Measurements from ENCODE around the gene C1orf50. TPM values are rescaled to one million over a fixed set of nuclear protein-coding genes. Genes with fewer than 3 reads are reported as not detected.

The C1orf50 gene
- total and polyA plus RNA-seq, 9 donors: 4.6 to 12.9 (median 8.1) TPM

DNA sequence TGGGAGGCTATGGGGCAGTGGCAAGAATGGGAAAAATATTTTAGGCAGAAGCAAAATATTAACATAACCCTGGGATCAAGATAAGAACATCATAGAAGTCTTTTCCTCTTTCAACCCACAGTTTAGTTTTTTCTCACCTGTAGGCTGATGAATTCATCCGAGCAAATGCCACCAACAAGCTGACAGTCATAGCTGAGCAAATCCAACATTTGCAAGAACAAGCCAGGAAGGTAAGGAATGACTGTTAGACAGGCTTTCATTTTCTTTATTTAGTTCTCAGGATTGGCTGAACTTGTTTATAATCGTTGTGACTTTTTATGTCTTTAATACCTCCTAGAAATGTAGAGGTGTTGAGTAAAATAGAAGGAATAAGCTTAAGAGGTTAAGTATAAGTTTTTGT lies 6.4 kb downstream of the C1orf50 start:
- WGBS (ENCODE audit: insufficient coverage): no CpG with 5 or more reads among the region's 2 CpGs
- Histone ChIP-seq H3K9me3 (replicated peaks; ENCODE audit: control insufficient read depth, low read depth, low read length) (no peaks in the 10 kb centered on the region), H3K4me3 (ENCODE audit: low read length) (no peak overlapping the region), H3K36me3 (ENCODE audit: control insufficient read depth, insufficient read depth, low read length) (peaks cover 48% of the 10 kb centered on the region), H3K27ac (ENCODE audit: low read length) (no peak overlapping the region), H3K27me3 (ENCODE audit: control insufficient read depth, insufficient read depth, low read length) (no peaks in the 10 kb centered on the region), H3K4me1 (ENCODE audit: control insufficient read depth, insufficient read depth, low read length) (no peaks in the 10 kb centered on the region)
- no peak for DNase-seq

DNA sequence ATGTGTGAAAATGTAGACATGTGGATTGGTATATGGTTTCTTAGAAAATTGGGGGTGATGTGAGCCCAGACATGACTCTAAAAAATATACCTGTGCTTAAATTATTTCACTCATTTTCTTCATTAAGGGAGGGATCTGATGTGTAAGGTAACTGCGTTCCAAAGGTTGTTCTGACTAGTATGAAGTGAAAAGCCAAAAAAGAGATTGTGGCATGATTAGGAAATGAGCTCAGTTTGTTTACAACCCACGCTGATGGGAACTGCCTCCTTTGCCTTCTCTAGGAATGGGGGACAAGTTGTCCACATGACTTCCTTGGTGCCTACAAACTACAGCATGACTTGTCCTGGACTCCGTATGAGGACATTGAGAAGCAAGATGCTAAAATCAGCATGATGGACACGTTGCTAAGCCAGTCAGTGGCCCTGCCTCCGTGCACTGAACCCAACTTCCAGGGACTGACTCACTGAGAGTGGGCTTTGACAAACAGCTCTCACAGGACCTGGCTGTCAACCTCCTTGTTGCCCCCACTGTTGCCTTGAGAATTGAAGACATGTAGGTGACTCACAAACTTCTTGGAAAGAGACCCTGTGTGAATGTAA lies 8.0 kb downstream of the C1orf50 start:
- 100% methylated on average over 4 of the region's 5 CpGs for WGBS (ENCODE audit: insufficient coverage)
- no peak overlapping the region for H3K4me3 ChIP-seq (ENCODE audit: low read length)
- H3K36me3 ChIP-seq (ENCODE audit: control insufficient read depth, insufficient read depth, low read length): peaks cover 48% of the 10 kb centered on the region
- H3K9me3 ChIP-seq (replicated peaks; ENCODE audit: control insufficient read depth, low read depth, low read length): no peaks in the 10 kb centered on the region
- no peaks in the 10 kb centered on the region for H3K4me1 ChIP-seq (ENCODE audit: control insufficient read depth, insufficient read depth, low read length)
- H3K27me3 ChIP-seq (ENCODE audit: control insufficient read depth, insufficient read depth, low read length): no peaks in the 10 kb centered on the region
- no peak for DNase-seq
- H3K27ac ChIP-seq (ENCODE audit: low read length): no peak overlapping the region

DNA sequence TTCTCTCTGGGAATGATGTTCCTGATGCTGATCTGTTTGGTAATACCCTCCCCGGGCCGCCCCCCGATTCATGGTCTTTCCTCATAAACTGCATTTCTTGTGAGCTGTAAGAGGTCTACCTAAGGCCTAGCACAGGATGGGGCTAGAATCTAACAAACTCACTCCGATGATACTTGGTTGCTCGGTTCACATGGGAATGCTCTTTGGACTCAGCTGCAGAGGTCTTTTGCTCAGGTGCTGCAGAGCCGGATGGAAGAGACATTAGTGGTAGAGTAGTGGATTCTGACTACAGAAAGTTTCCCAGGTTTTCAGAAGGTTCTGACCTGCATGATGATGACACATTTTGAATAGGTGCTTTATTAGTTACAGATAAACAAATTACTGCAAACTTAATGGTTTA lies 9.5 kb downstream of the C1orf50 start:
- H3K4me1 ChIP-seq (ENCODE audit: control insufficient read depth, insufficient read depth, low read length): no peaks in the 10 kb centered on the region
- no peaks in the 10 kb centered on the region for H3K27me3 ChIP-seq (ENCODE audit: control insufficient read depth, insufficient read depth, low read length)
- peaks cover 51% of the 10 kb centered on the region for H3K36me3 ChIP-seq (ENCODE audit: control insufficient read depth, insufficient read depth, low read length)
- no peaks in the 10 kb centered on the region for H3K9me3 ChIP-seq (replicated peaks; ENCODE audit: control insufficient read depth, low read depth, low read length)
- H3K4me3 ChIP-seq (ENCODE audit: low read length): no peak overlapping the region
- DNase-seq: no peak
- 96% methylated on average over 5 of the region's 6 CpGs for WGBS (ENCODE audit: insufficient coverage)
- H3K27ac ChIP-seq (ENCODE audit: low read length): no peak overlapping the region

DNA sequence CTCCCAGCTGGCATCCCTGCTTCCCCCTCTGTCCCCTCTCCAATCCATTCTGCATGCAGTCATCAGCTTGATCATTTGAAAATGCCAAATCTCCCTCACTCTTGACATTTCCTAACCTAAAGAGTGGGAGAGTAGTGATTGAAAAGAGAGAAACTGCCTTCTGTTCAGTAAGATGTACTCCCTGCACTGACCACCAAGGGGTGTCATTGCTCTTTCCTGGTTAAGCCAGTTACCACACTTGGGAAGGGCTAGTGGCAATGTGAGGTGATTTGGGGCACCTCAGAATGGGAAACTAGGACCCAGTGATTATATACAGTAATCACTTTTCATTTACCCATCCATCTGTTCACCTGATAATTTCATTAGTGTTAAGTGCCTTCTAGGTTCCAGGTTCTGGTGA lies 10.8 kb downstream of the C1orf50 start:
- Histone ChIP-seq H3K27ac (ENCODE audit: low read length) (no peak overlapping the region), H3K27me3 (ENCODE audit: control insufficient read depth, insufficient read depth, low read length) (no peaks in the 10 kb centered on the region), H3K4me1 (ENCODE audit: control insufficient read depth, insufficient read depth, low read length) (no peaks in the 10 kb centered on the region), H3K9me3 (replicated peaks; ENCODE audit: control insufficient read depth, low read depth, low read length) (no peaks in the 10 kb centered on the region), H3K36me3 (ENCODE audit: control insufficient read depth, insufficient read depth, low read length) (peaks cover 52% of the 10 kb centered on the region), H3K4me3 (ENCODE audit: low read length) (no peak overlapping the region)
- DNase-seq: peak; percentile 21

DNA sequence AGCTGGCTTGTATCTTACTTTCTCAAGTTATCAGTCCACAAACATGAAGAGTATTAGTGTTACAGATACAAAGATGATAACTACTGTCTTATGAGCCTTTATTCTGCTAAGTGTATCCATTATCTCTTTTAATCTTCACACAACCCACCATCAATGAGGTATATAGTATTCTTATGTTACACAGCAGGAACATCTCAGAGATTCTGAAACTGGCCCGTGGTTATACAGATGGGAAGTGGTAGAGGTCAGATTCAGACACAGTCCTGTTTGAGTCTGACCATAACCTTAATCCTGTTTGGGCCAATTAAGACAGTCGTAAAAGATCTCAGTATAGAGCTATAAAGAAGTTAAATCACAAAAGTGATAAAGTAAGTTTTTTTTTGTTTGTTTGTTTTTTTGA lies 12.7 kb downstream of the C1orf50 start:
- Histone ChIP-seq H3K4me1 (ENCODE audit: control insufficient read depth, insufficient read depth, low read length) (peaks cover 1% of the 10 kb centered on the region), H3K27ac (ENCODE audit: low read length) (no peak overlapping the region), H3K4me3 (ENCODE audit: low read length) (no peak overlapping the region), H3K27me3 (ENCODE audit: control insufficient read depth, insufficient read depth, low read length) (no peaks in the 10 kb centered on the region), H3K9me3 (replicated peaks; ENCODE audit: control insufficient read depth, low read depth, low read length) (no peaks in the 10 kb centered on the region), H3K36me3 (ENCODE audit: control insufficient read depth, insufficient read depth, low read length) (peaks cover 42% of the 10 kb centered on the region)
- WGBS (ENCODE audit: insufficient coverage): 83% methylated on average over 1 of the region's 2 CpGs
- no peak for DNase-seq

DNA sequence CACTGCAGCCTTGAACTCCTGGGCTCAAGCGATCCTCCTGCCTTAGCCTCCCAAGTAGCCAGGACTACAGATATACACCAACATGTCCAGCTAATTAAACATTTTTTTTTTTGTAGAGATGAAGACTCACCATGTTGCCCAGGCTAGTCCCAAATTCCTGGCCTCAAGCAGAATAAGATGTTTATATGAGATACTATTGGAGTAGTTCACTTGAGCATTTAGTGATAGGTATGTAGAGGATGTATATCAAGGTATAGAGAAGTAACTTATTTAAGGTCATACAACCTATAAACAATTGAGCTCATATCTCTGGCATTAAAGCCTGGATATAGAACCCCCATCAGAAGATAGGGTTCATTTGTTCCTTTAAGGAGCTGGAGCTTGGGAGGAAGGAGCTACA lies 13.1 kb downstream of the C1orf50 start:
- Histone ChIP-seq H3K9me3 (replicated peaks; ENCODE audit: control insufficient read depth, low read depth, low read length) (no peaks in the 10 kb centered on the region), H3K4me3 (ENCODE audit: low read length) (no peak overlapping the region), H3K27ac (ENCODE audit: low read length) (no peak overlapping the region), H3K27me3 (ENCODE audit: control insufficient read depth, insufficient read depth, low read length) (no peaks in the 10 kb centered on the region), H3K36me3 (ENCODE audit: control insufficient read depth, insufficient read depth, low read length) (peaks cover 39% of the 10 kb centered on the region), H3K4me1 (ENCODE audit: control insufficient read depth, insufficient read depth, low read length) (peaks cover 6% of the 10 kb centered on the region)
- WGBS (ENCODE audit: insufficient coverage): 100% methylated on average over 1 of the region's 1 CpG
- no peak for DNase-seq

DNA sequence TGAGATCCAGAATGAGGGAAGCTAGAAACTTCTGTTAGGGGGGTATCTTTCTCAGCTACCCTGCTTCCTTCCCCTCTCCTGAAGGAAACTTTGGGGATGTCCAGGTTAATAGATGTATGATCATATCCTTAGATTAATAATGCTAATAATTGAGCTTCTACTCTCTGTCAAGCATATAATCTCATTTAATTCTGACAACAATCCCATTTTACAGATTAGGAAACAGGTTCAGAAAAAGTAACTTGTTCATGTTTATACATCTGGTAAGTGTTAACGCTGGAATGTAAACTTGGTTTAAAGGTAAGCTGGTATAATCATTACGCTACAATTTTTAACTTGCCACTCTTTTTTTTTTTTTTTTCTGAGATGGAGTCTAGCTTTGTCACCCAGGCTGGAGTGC lies 16.0 kb downstream of the C1orf50 start:
- peaks cover 15% of the 10 kb centered on the region for H3K4me1 ChIP-seq (ENCODE audit: control insufficient read depth, insufficient read depth, low read length)
- H3K9me3 ChIP-seq (replicated peaks; ENCODE audit: control insufficient read depth, low read depth, low read length): no peaks in the 10 kb centered on the region
- H3K36me3 ChIP-seq (ENCODE audit: control insufficient read depth, insufficient read depth, low read length): peaks cover 13% of the 10 kb centered on the region
- no peaks in the 10 kb centered on the region for H3K27me3 ChIP-seq (ENCODE audit: control insufficient read depth, insufficient read depth, low read length)
- no peak for DNase-seq
- H3K27ac ChIP-seq (ENCODE audit: low read length): no peak overlapping the region
- H3K4me3 ChIP-seq (ENCODE audit: low read length): no peak overlapping the region
- WGBS (ENCODE audit: insufficient coverage): no CpG with 5 or more reads among the region's 2 CpGs

DNA sequence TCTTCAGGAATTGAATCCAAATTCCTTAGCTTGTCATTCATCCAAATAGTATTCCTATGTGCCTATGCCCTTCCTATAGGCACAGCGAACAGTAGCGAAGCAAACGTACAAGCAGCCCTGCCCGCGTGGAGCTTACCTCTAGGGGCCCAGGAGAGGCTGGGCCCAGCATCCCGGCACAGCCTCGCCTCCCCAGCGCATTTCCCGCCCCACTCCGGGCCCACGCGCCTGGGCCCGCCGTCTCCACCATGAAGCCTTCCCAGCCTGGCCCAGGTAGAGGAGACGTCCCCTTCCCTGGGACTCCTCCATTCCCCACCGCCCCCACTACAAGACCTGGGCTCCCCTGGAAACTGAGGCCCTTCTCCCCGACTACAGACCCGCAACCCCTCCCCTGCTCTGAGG lies 17.5 kb downstream of the C1orf50 start:
- Histone ChIP-seq H3K4me3 (ENCODE audit: low read length) (no peak overlapping the region), H3K27ac (ENCODE audit: low read length) (no peak overlapping the region), H3K4me1 (ENCODE audit: control insufficient read depth, insufficient read depth, low read length) (peaks cover 15% of the 10 kb centered on the region), H3K36me3 (ENCODE audit: control insufficient read depth, insufficient read depth, low read length) (peaks cover 8% of the 10 kb centered on the region), H3K9me3 (replicated peaks; ENCODE audit: control insufficient read depth, low read depth, low read length) (no peaks in the 10 kb centered on the region), H3K27me3 (ENCODE audit: control insufficient read depth, insufficient read depth, low read length) (no peaks in the 10 kb centered on the region)
- no peak for DNase-seq
- 64% methylated on average over 5 of the region's 18 CpGs for WGBS (ENCODE audit: insufficient coverage)

DNA sequence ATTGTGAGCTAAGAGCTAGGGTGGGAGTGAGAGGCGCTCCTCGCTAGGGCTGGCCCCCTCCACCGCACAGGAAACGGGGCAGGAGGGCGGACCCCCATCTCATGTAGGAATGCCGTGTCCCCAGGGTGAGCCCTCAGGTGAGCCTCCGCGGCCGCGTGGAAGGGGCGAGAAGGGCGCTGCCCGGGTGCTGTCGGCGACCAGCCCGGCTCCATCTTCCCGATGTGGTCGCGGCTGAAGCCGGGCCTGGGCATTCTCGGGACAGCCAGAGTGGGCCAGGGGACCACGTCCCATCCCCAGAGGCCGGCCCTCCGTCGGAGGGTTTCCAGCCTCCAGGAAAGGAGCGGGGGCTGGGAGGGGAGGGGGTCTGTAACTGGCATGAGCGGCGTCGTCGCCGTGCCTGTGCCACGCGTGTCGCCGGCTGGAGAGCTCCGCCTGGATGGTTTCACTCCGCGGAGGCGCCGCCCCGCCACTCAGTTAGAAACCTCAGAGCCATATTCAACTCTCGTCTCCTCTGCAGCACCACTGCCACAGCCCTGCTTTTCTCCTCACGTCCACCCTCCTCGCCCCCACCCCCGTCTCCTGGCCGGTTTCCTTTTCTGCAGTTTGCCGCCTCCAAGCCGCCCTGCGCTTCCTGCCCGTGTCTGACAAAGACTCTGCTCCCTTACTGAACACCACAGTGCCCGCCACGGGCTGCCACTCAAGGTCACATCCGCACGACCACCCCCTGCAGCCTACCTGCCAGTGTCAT lies 18.1 kb downstream of the C1orf50 start, which contains the start of gene TMEM269:
Gene TMEM269 (plus strand): TSS at position 46 of the 748 bp plus-strand sequence. CDS start 4,903 bp downstream, outside the sequence.
- DNase-seq: peak; percentile 31
- 3% methylated on average over 51 of the region's 54 CpGs for WGBS (ENCODE audit: insufficient coverage)
- no peaks in the 10 kb centered on the region for H3K27me3 ChIP-seq (ENCODE audit: control insufficient read depth, insufficient read depth, low read length)

DNA sequence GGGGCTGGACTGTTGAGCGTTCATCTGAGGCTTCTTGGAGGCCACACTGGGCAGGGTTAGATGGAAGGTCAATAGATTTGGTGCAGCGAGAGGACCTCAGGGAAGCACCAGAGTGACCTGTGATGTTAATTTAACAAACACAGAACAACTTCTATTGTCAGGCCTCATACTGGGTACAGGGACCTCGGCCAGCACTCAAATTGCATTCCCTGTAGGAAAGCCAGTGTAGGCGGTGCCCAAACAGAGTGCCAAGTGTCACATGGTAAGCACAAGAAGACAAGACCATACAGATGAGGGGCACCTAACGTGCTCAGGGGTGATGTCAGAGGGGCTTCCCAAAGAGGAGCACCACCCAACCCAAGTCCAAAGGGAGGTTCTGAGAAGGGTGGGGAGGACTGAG lies 19.0 kb downstream of the C1orf50 start:
- 80% methylated on average over 1 of the region's 5 CpGs for WGBS (ENCODE audit: insufficient coverage)
- peaks cover 6% of the 10 kb centered on the region for H3K36me3 ChIP-seq (ENCODE audit: control insufficient read depth, insufficient read depth, low read length)
- H3K27me3 ChIP-seq (ENCODE audit: control insufficient read depth, insufficient read depth, low read length): no peaks in the 10 kb centered on the region
- peaks cover 15% of the 10 kb centered on the region for H3K4me1 ChIP-seq (ENCODE audit: control insufficient read depth, insufficient read depth, low read length)
- DNase-seq: peak; percentile 10
- H3K4me3 ChIP-seq (ENCODE audit: low read length): no peak overlapping the region
- no peak overlapping the region for H3K27ac ChIP-seq (ENCODE audit: low read length)
- no peaks in the 10 kb centered on the region for H3K9me3 ChIP-seq (replicated peaks; ENCODE audit: control insufficient read depth, low read depth, low read length)

More for the DNA sequence above, 18.1 kb downstream of the C1orf50 start, which contains the start of gene TMEM269:
- H3K4me1 ChIP-seq (ENCODE audit: control insufficient read depth, insufficient read depth, low read length): peaks cover 15% of the 10 kb centered on the region
- H3K27ac ChIP-seq (ENCODE audit: low read length): no peak within 1 kb of the TSS
- H3K36me3 ChIP-seq (ENCODE audit: control insufficient read depth, insufficient read depth, low read length): peaks cover 8% of the 10 kb centered on the region
- H3K9me3 ChIP-seq (replicated peaks; ENCODE audit: control insufficient read depth, low read depth, low read length): no peaks in the 10 kb centered on the region
- H3K4me3 ChIP-seq (ENCODE audit: low read length): peak within 1 kb of the TSS; percentile 47
